GM18858 (cell line): ENCODE measurements around the gene MISP3.

Source experiments
- ATAC-seq: cut with Tn5 transposase; IDR thresholded peaks from one replicate; pipeline ENCODE4 v1.9.1; 2021; ENCODE audit not compliant: unreplicated experiment

The MISP3 gene

GRCh38 chr19:14078411-14078810 lies 5.8 kb downstream of the MISP3 start:
- no peak for ATAC-seq

GRCh38 chr19:14080887-14081796 lies 8.6 kb downstream of the MISP3 start:
- peak; percentile 79 for ATAC-seq

- peak; percentile 14 for ATAC-seq
Measured at GRCh38 chr19:14081797-14082674, 9.4 kb downstream of the MISP3 start.

- ATAC-seq, result no peak
Measured at GRCh38 chr19:14082675-14082960, 10.0 kb downstream of the MISP3 start.

GRCh38 chr19:14085309-14085995 lies 12.9 kb downstream of the MISP3 start, which contains the start of gene C19orf67:
Gene C19orf67 (minus strand): TSS chr19:14085783. CDS start chr19:14085627, 156 bp downstream.
- ATAC-seq, result no peak

- ATAC-seq, result no peak
Measured at GRCh38 chr19:14086098-14086497, 13.5 kb downstream of the MISP3 start.

- no peak for ATAC-seq
Measured at GRCh38 chr19:14088634-14089411, 16.2 kb downstream of the MISP3 start.

GRCh38 chr19:14089412-14089661 lies 16.8 kb downstream of the MISP3 start:
- ATAC-seq, result no peak

GRCh38 chr19:14089662-14090508 lies 17.3 kb downstream of the MISP3 start:
- no peak for ATAC-seq

GRCh38 chr19:14090509-14091080 lies 18.0 kb downstream of the MISP3 start, which contains the start of gene SAMD1:
Gene SAMD1 (minus strand): TSS chr19:14090751.
- no peak for ATAC-seq

- ATAC-seq, result peak; percentile 36
Measured at GRCh38 chr19:14091081-14091812, 18.7 kb downstream of the MISP3 start.

- no peak for ATAC-seq
Measured at GRCh38 chr19:14091813-14092462, 19.4 kb downstream of the MISP3 start.

GRCh38 chr19:14093117-14093823 lies 20.7 kb downstream of the MISP3 start:
- no peak for ATAC-seq

- ATAC-seq, result no peak
Measured at GRCh38 chr19:14094854-14095253, 22.3 kb downstream of the MISP3 start.

GRCh38 chr19:14096272-14096992 lies 23.8 kb downstream of the MISP3 start:
- ATAC-seq, result no peak

- ATAC-seq, result no peak
Measured at GRCh38 chr19:14097532-14098151, 25.1 kb downstream of the MISP3 start.
